Measurements from ENCODE around the gene TRAF2. TPM values are rescaled to one million over a fixed set of nuclear protein-coding genes. Genes with fewer than 3 reads are reported as not detected.
"Not testable (repeated sequence)": the region's sequence is repeated elsewhere in the genome, so short reads cannot be mapped to it uniquely, and the experiment has no call there.

The TRAF2 gene
- total RNA-seq, 6 experiments from 2014 or later: 5.8 to 8.8 (median 7.1) TPM

DNA sequence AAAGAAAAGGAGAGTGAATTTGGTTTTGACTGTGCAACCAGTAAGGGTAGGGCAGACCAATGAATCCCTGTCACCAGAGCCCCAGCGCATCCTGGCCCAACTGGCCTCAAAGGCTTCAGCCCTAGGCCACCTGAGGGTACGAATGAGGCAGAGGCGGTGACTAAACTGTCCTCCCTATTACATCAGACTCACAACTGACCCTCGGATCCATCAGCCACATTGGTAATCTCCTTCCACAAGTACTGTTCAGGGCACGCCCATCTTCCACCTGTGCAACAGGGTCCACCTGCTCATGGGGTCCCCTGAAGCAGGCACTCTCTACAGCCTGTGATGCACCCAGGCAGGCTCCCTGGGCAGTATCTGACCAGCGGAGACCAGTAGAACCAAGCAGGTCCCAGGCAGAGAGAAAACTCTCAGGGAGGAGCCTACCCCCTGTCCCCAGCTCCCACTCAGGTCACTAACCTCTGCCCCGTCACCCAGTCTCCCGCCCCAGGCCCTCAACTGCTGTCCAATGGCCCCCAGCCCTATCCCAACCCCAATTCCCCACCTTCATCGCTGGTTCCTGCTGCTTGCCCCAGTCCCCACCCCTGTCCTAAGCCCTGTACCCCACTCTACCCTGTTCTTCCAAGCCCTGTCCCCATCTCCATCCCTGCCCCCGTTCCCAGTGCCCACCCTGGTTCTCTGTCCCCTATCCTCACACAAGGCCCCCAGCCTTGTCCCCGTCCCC lies 21.1 kb upstream of the TRAF2 start:
- no peaks in the 10 kb centered on the region for H3K27me3 ChIP-seq
- intact Hi-C loops (cut with DNase I): no loop called here
- ATAC-seq: peak in 2 of 4 donors; percentile 4 to 13
- DNase-seq: peak in 2 of 3 donors; percentile 22 to 49
- 8% methylated on average over 5 of the region's 11 CpGs for WGBS (ENCODE audit: insufficient coverage, low coverage, low lambda C conversion rate, missing lambda C conversion rate)
- H3K4me3 ChIP-seq: peak overlapping the region; percentile 65 to 89 (median 69)
- TF ChIP-seq POLR2A (IDR thresholded peaks at IDR 0.05): no peak
- no peak for TF ChIP-seq CTCF (IDR thresholded peaks at IDR 0.05)
- peaks cover 3 to 28% (median 15%) of the 10 kb centered on the region in 4 donors for H3K36me3 ChIP-seq
- H3K27ac ChIP-seq: peak overlapping the region in 1 of 3 donors; percentile 21
- H3K9me3 ChIP-seq: no peaks in the 10 kb centered on the region
- peaks cover 0 to 30% (median 16%) of the 10 kb centered on the region in 4 donors for H3K4me1 ChIP-seq

- intact Hi-C loops (cut with DNase I): no loop called here
- Histone ChIP-seq H3K27ac (peak overlapping the region; percentile 66 to 81 (median 71)), H3K4me3 (peak overlapping the region; percentile 65 to 89 (median 69)), H3K9me3 (no peaks in the 10 kb centered on the region), H3K27me3 (no peaks in the 10 kb centered on the region), H3K4me1 (peaks cover 0 to 30% (median 15%) of the 10 kb centered on the region in 4 donors), H3K36me3 (peaks cover 3 to 28% (median 15%) of the 10 kb centered on the region in 4 donors)
- DNase-seq (peak; percentile 71 to 85 (median 79)), ATAC-seq (peak; percentile 38 to 64 (median 43))
- TF ChIP-seq CTCF (IDR thresholded peaks at IDR 0.05) (no peak), POLR2A (IDR thresholded peaks at IDR 0.05) (no peak)
- WGBS (ENCODE audit: insufficient coverage, low coverage, low lambda C conversion rate, missing lambda C conversion rate): 2% methylated on average over 19 of the region's 20 CpGs
Observed at GRCh38 chr9:136865768-136866103, 20.6 kb upstream of the TRAF2 start.

DNA sequence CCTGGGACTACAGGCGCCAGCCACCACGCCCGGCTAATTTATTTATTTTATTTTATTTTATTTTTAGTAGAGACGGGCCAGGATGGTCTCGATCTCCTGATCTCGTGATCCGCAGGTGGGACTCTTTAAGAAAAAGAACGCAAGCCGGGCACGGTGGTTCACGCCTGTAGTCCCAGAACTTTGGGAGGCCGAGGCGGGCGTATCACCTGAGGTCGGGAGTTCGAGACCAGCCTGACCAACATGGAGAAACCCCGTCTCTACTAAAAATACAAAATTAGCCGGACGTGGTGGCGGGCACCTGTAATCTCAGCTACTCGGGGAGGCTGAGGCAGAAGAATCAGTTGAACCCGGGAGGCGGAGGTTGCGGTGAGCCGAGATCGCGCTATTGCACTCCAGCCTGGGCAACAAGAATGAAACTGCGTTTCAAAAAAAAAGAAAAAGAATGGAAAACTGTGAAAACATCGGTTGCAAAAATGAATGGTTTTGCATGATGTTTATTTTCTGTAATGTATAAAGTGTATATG lies 19.4 kb upstream of the TRAF2 start:
- 76% methylated on average over 25 of the region's 29 CpGs for WGBS (ENCODE audit: insufficient coverage, low coverage, low lambda C conversion rate, missing lambda C conversion rate)
- ATAC-seq; DNase-seq; H3K9me3 ChIP-seq; intact Hi-C loops (cut with DNase I); H3K27me3 ChIP-seq: not testable (repeated sequence)
- Histone ChIP-seq H3K36me3 (peaks cover 0 to 19% (median 10%) of the 10 kb centered on the region in 4 donors), H3K4me3 (peak overlapping the region; percentile 65 to 89 (median 69)), H3K4me1 (peaks cover 0 to 30% (median 15%) of the 10 kb centered on the region in 4 donors), H3K27ac (peak overlapping the region in 1 of 3 donors; percentile 71)

- Histone ChIP-seq H3K27ac (no peak overlapping the region), H3K4me1 (peaks cover 0 to 30% (median 15%) of the 10 kb centered on the region in 4 donors), H3K9me3 (no peaks in the 10 kb centered on the region), H3K27me3 (no peaks in the 10 kb centered on the region), H3K36me3 (peaks cover 0 to 14% (median 8%) of the 10 kb centered on the region in 4 donors), H3K4me3 (peak overlapping the region in 1 of 3 donors; percentile 69)
- WGBS (ENCODE audit: insufficient coverage, low coverage, low lambda C conversion rate, missing lambda C conversion rate): 89% methylated on average over 8 of the region's 18 CpGs
- DNase-seq (no peak), ATAC-seq (no peak)
- intact Hi-C loops (cut with DNase I): no loop called here
- TF ChIP-seq CTCF (IDR thresholded peaks at IDR 0.05) (no peak), POLR2A (IDR thresholded peaks at IDR 0.05) (no peak)
Observed at GRCh38 chr9:136867480-136867879, 18.8 kb upstream of the TRAF2 start.

- DNase-seq (no peak), ATAC-seq (no peak)
- intact Hi-C loops (cut with DNase I): no loop called here
- Histone ChIP-seq H3K36me3 (peaks cover 0 to 10% (median 6%) of the 10 kb centered on the region in 4 donors), H3K4me1 (peaks cover 0 to 30% (median 15%) of the 10 kb centered on the region in 4 donors), H3K4me3 (no peak overlapping the region), H3K27me3 (no peaks in the 10 kb centered on the region), H3K9me3 (no peaks in the 10 kb centered on the region), H3K27ac (no peak overlapping the region)
- 85% methylated on average over 6 of the region's 18 CpGs for WGBS (ENCODE audit: insufficient coverage, low coverage, low lambda C conversion rate, missing lambda C conversion rate)
- TF ChIP-seq CTCF (IDR thresholded peaks at IDR 0.05) (no peak), POLR2A (IDR thresholded peaks at IDR 0.05) (no peak)
Observed at GRCh38 chr9:136867917-136868316, 18.4 kb upstream of the TRAF2 start.

Data from right lobe of liver (tissue), 6 donors.